ACC112 (cell line): ENCODE results near the gene PLCD4.

ENCODE experiments used
- H2AFZ ChIP-seq: fragments of 200-600 bp; sonication (generic); one replicate; pipeline ENCODE4 v1.6.0; 2017; ENCODE audit warnings: antibody characterized with exemption, low read length; ENCODE audit not compliant: unreplicated experiment
- H3K27ac ChIP-seq: fragments of 200-600 bp; sonication (generic); 2 replicates; pipeline ENCODE4 v1.5.1; 2014; ENCODE audit warnings: low read depth, mild to moderate bottlenecking, antibody characterized with exemption, low read length, moderate library complexity
- H3K27me3 ChIP-seq: fragments of 200-600 bp; sonication (generic); 2 replicates; pipeline ENCODE4 v1.6.1; 2014; ENCODE audit warnings: mild to moderate bottlenecking, antibody characterized with exemption, low read length, moderate library complexity, mixed read lengths; ENCODE audit not compliant: insufficient read depth
- H3K36me3 ChIP-seq: fragments of 200-600 bp; sonication (generic); 2 replicates; pipeline ENCODE4 v1.6.1; 2016; ENCODE audit warnings: mild to moderate bottlenecking, antibody characterized with exemption, low read length, moderate library complexity, mixed read lengths; ENCODE audit not compliant: insufficient read depth
- H3K4me1 ChIP-seq: fragments of 200-600 bp; sonication (generic); one replicate; pipeline ENCODE4 v1.6.1; 2016; ENCODE audit warnings: low read length, mixed read lengths; ENCODE audit not compliant: insufficient read depth, unreplicated experiment, control insufficient read depth
- H3K4me3 ChIP-seq: fragments of 200-600 bp; sonication (generic); 2 replicates; pipeline ENCODE4 v1.5.1; 2014; ENCODE audit warnings: mild to moderate bottlenecking, low read depth, low read length
- H3K79me2 ChIP-seq: fragments of 200-600 bp; sonication (generic); one replicate; pipeline ENCODE4 v1.6.0; 2016; ENCODE audit warnings: low read length; ENCODE audit not compliant: control insufficient read depth, unreplicated experiment, insufficient read depth

PLCD4 gene

GRCh38 chr2:218607436-218608115 lies at the start of gene PLCD4:
Gene PLCD4 (plus strand): TSS chr2:218607899. CDS start chr2:218615740, 7,841 bp downstream.
- Histone ChIP-seq H2AFZ (peak within 1 kb of the TSS; percentile 79), H3K36me3 (no peaks in the 10 kb centered on the region), H3K79me2 (no peaks in the 10 kb centered on the region), H3K27ac (peak within 1 kb of the TSS; percentile 8), H3K27me3 (no peaks in the 10 kb centered on the region), H3K4me1 (peaks cover 19% of the 10 kb centered on the region), H3K4me3 (peak within 1 kb of the TSS; percentile 56)

- H3K27ac ChIP-seq, result no peak overlapping the region
- H3K79me2 ChIP-seq, result peaks cover 4% of the 10 kb centered on the region
- no peak overlapping the region for H2AFZ ChIP-seq
- H3K27me3 ChIP-seq, result no peaks in the 10 kb centered on the region
- H3K4me1 ChIP-seq, result no peaks in the 10 kb centered on the region
- peaks cover 49% of the 10 kb centered on the region for H3K36me3 ChIP-seq
- H3K4me3 ChIP-seq, result no peak overlapping the region
These were observed 49.8 kb upstream of the PLCD4 start for GRCh38 chr2:218557941-218558340.

GRCh38 chr2:218558986-218559385 lies 48.7 kb upstream of the PLCD4 start:
- H3K36me3 ChIP-seq, result peaks cover 39% of the 10 kb centered on the region
- H3K4me1 ChIP-seq, result peaks cover 9% of the 10 kb centered on the region
- no peaks in the 10 kb centered on the region for H3K27me3 ChIP-seq
- H2AFZ ChIP-seq, result no peak overlapping the region
- H3K79me2 ChIP-seq, result peaks cover 14% of the 10 kb centered on the region
- H3K4me3 ChIP-seq, result no peak overlapping the region
- H3K27ac ChIP-seq, result no peak overlapping the region

- H2AFZ ChIP-seq, result no peak overlapping the region
- peaks cover 30% of the 10 kb centered on the region for H3K4me1 ChIP-seq
- H3K4me3 ChIP-seq, result no peak overlapping the region
- H3K27me3 ChIP-seq, result no peaks in the 10 kb centered on the region
- H3K36me3 ChIP-seq, result peaks cover 23% of the 10 kb centered on the region
- H3K79me2 ChIP-seq, result peaks cover 55% of the 10 kb centered on the region
- no peak overlapping the region for H3K27ac ChIP-seq
These were observed 43.6 kb upstream of the PLCD4 start for GRCh38 chr2:218564056-218564455.

GRCh38 chr2:218566296-218566695 lies 41.4 kb upstream of the PLCD4 start:
- H2AFZ ChIP-seq, result no peak overlapping the region
- no peaks in the 10 kb centered on the region for H3K27me3 ChIP-seq
- peak overlapping the region; percentile 84 for H3K4me3 ChIP-seq
- peaks cover 15% of the 10 kb centered on the region; the same call in 1 of the 2 replicates for H3K36me3 ChIP-seq
- H3K79me2 ChIP-seq, result peaks cover 77% of the 10 kb centered on the region
- H3K4me1 ChIP-seq, result peaks cover 33% of the 10 kb centered on the region
- H3K27ac ChIP-seq, result no peak overlapping the region

- H3K36me3 ChIP-seq, result peaks cover 7% of the 10 kb centered on the region; the same call in 1 of the 2 replicates
These were observed 39.9 kb upstream of the PLCD4 start for GRCh38 chr2:218567797-218568189.

GRCh38 chr2:218568190-218569037 lies 39.3 kb upstream of the PLCD4 start, which contains the start of the genes CNOT9 and USP37:
Gene CNOT9 (plus strand): TSS chr2:218568839. CDS start chr2:218568955, 116 bp downstream.
Gene USP37 (minus strand): TSS chr2:218568351. CDS start chr2:218558653, 9,698 bp downstream.
- Histone ChIP-seq H3K4me3 (peak within 1 kb of the TSS; percentile 84), H2AFZ (peak within 1 kb of the TSS; percentile 93), H3K27me3 (no peaks in the 10 kb centered on the region), H3K79me2 (peaks cover 89% of the 10 kb centered on the region), H3K4me1 (peaks cover 38% of the 10 kb centered on the region), H3K36me3 (peaks cover 7% of the 10 kb centered on the region; the same call in 1 of the 2 replicates), H3K27ac (peak within 1 kb of the TSS; percentile 97)

More at GRCh38 chr2:218567797-218568189, 39.9 kb upstream of the PLCD4 start:
- H3K27me3 ChIP-seq, result no peaks in the 10 kb centered on the region
- peak overlapping the region; percentile 75 for H2AFZ ChIP-seq
- peak overlapping the region; percentile 84 for H3K4me3 ChIP-seq
- peak overlapping the region; percentile 78 for H3K27ac ChIP-seq
- peaks cover 87% of the 10 kb centered on the region for H3K79me2 ChIP-seq
- peaks cover 41% of the 10 kb centered on the region for H3K4me1 ChIP-seq

GRCh38 chr2:218569038-218569431 lies 38.7 kb upstream of the PLCD4 start:
- Histone ChIP-seq H3K79me2 (peaks cover 88% of the 10 kb centered on the region), H3K27ac (peak overlapping the region; percentile 97), H3K4me3 (peak overlapping the region; percentile 84), H3K27me3 (no peaks in the 10 kb centered on the region), H3K4me1 (peaks cover 32% of the 10 kb centered on the region), H2AFZ (peak overlapping the region; percentile 93), H3K36me3 (peaks cover 7% of the 10 kb centered on the region; the same call in 1 of the 2 replicates)

GRCh38 chr2:218569661-218570500 lies 37.8 kb upstream of the PLCD4 start:
- H3K79me2 ChIP-seq, result peaks cover 91% of the 10 kb centered on the region
- no peak overlapping the region for H2AFZ ChIP-seq
- peaks cover 27% of the 10 kb centered on the region for H3K4me1 ChIP-seq
- peak overlapping the region; percentile 84 for H3K4me3 ChIP-seq
- peaks cover 5% of the 10 kb centered on the region; the same call in 1 of the 2 replicates for H3K36me3 ChIP-seq
- H3K27me3 ChIP-seq, result no peaks in the 10 kb centered on the region
- peak overlapping the region; percentile 97 for H3K27ac ChIP-seq

GRCh38 chr2:218570850-218571249 lies 36.8 kb upstream of the PLCD4 start:
- no peak overlapping the region for H2AFZ ChIP-seq
- peaks cover 27% of the 10 kb centered on the region for H3K4me1 ChIP-seq
- H3K27me3 ChIP-seq, result no peaks in the 10 kb centered on the region
- peak overlapping the region; percentile 84 for H3K4me3 ChIP-seq
- peaks cover 4% of the 10 kb centered on the region; the same call in 1 of the 2 replicates for H3K36me3 ChIP-seq
- peak overlapping the region; percentile 97 for H3K27ac ChIP-seq
- peaks cover 91% of the 10 kb centered on the region for H3K79me2 ChIP-seq
